Measurements from ENCODE around the gene PTPRE. TPM values are rescaled to one million over a fixed set of nuclear protein-coding genes. Genes with fewer than 3 reads are reported as not detected.

The PTPRE gene
- total RNA-seq, 1 experiment from 2014 or later: 20.4 TPM

DNA sequence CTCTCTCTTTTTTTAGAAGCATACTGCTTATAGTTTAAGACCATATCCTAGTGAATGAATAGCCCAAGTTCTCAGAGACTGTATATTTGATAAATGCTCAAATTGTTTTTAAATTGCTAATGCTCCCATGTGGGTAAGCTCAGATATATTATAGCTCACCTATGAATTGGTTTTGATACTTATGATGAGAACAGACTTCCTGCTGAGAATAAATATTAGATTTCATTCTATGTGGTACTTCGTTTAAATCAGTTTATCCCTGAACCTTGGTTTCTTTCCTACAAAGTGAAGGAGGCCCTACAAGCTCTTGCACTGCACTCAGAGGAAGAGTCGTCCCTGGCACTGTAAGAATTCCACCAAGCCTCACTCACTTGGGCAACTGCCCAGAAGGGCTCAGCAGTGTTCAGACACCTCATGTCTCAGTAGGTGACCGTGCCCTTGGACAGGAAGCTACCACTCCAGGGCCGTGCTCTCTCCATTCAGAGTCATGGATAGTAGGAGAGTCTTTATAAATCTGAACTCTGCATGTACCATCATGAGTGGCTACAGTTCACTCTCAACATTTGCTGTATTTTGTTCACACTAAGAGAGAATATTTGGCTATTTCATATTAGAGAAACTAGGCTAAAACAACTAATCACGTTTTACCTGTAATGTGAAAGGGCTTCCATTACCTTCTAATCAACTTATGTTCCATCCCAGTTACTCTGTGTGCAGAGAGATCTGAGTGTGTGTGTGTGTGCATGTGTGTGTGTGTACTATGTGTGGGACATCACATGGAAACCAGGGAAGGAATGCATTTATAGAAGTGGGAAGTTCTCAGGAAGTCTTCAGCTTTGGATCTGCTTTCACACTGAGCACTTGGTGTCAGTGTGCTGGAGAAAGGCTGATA, 93.8 kb downstream of the PTPRE start:
- no peaks in the 10 kb centered on the region for H3K79me2 ChIP-seq (ENCODE audit: low read length)
- no peak overlapping the region for H2AFZ ChIP-seq (ENCODE audit: low read length)
- no peak overlapping the region for H3K4me3 ChIP-seq (ENCODE audit: low read length)
- no peak for DNase-seq
- H3K27ac ChIP-seq (ENCODE audit: low read length): no peak overlapping the region
- H3K9ac ChIP-seq (ENCODE audit: low read length): no peak overlapping the region
- H3K4me2 ChIP-seq (ENCODE audit: low read depth, low read length, poor library complexity, severe bottlenecking): no peak overlapping the region
- no peaks in the 10 kb centered on the region for H3K36me3 ChIP-seq (ENCODE audit: insufficient read depth, low read length)
- no peaks in the 10 kb centered on the region for H3K4me1 ChIP-seq (ENCODE audit: low read length)
- no peaks in the 10 kb centered on the region for H3K9me3 ChIP-seq (ENCODE audit: low read length)
- H4K20me1 ChIP-seq (ENCODE audit: insufficient read depth, low read depth, low read length): no peaks in the 10 kb centered on the region
- no peaks in the 10 kb centered on the region for H3K9me2 ChIP-seq (replicated peaks; ENCODE audit: insufficient read depth, low read length)
- H3K27me3 ChIP-seq (ENCODE audit: low read length): no peaks in the 10 kb centered on the region

DNA sequence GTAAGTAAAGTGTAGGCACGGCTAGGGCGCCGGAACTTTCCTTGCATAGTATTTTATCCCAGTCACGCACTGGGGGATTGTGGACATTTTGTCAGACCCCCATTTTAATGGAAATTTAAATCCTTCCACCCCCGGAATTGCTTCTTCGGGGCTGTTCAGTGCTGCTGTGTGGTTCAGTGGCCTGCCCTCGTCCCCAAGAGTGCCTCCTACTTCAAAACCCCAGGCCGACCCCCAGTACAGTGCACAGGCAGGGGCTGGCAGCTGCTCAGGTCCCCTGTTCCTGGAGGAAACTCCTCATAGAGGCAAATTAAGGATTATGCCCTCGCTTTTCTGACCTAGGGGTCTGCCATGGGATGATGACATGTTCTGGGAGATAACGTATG, 94.5 kb downstream of the PTPRE start:
- no peak overlapping the region for H3K4me3 ChIP-seq (ENCODE audit: low read length)
- H3K79me2 ChIP-seq (ENCODE audit: low read length): no peaks in the 10 kb centered on the region
- no peaks in the 10 kb centered on the region for H3K36me3 ChIP-seq (ENCODE audit: insufficient read depth, low read length)
- H4K20me1 ChIP-seq (ENCODE audit: insufficient read depth, low read depth, low read length): no peaks in the 10 kb centered on the region
- no peaks in the 10 kb centered on the region for H3K9me2 ChIP-seq (replicated peaks; ENCODE audit: insufficient read depth, low read length)
- H3K9ac ChIP-seq (ENCODE audit: low read length): no peak overlapping the region
- H3K9me3 ChIP-seq (ENCODE audit: low read length): no peaks in the 10 kb centered on the region
- no peak overlapping the region for H2AFZ ChIP-seq (ENCODE audit: low read length)
- H3K4me2 ChIP-seq (ENCODE audit: low read depth, low read length, poor library complexity, severe bottlenecking): no peak overlapping the region
- no peaks in the 10 kb centered on the region for H3K4me1 ChIP-seq (ENCODE audit: low read length)
- H3K27ac ChIP-seq (ENCODE audit: low read length): no peak overlapping the region
- no peaks in the 10 kb centered on the region for H3K27me3 ChIP-seq (ENCODE audit: low read length)
- DNase-seq: no peak

DNA sequence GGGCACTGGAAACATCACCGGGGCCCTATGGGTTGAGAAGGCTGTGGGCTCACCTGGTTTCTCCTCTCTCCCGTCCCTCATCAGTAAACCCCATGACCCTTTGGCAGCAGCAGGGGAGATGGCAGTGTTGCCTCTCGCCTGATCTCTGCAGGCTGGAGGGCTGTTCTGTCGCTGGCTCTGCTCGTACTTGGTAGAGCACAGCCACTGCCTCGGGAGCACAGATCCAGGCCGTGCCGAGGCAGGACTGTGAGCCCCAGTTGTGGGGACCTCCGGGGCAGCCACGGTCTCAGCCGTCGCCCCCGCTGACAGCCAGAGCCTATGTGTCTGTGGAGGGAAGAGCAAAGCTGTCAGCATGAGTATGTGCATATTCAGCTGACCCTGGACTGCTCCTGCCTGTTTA, 94.9 kb downstream of the PTPRE start:
- no peak for DNase-seq
- no peak overlapping the region for H3K4me2 ChIP-seq (ENCODE audit: low read depth, low read length, poor library complexity, severe bottlenecking)
- no peaks in the 10 kb centered on the region for H3K36me3 ChIP-seq (ENCODE audit: insufficient read depth, low read length)
- no peak overlapping the region for H3K9ac ChIP-seq (ENCODE audit: low read length)
- no peaks in the 10 kb centered on the region for H3K27me3 ChIP-seq (ENCODE audit: low read length)
- no peaks in the 10 kb centered on the region for H3K79me2 ChIP-seq (ENCODE audit: low read length)
- H2AFZ ChIP-seq (ENCODE audit: low read length): no peak overlapping the region
- H3K9me2 ChIP-seq (replicated peaks; ENCODE audit: insufficient read depth, low read length): no peaks in the 10 kb centered on the region
- H3K27ac ChIP-seq (ENCODE audit: low read length): no peak overlapping the region
- H3K4me3 ChIP-seq (ENCODE audit: low read length): no peak overlapping the region
- H4K20me1 ChIP-seq (ENCODE audit: insufficient read depth, low read depth, low read length): no peaks in the 10 kb centered on the region
- H3K9me3 ChIP-seq (ENCODE audit: low read length): no peaks in the 10 kb centered on the region
- H3K4me1 ChIP-seq (ENCODE audit: low read length): no peaks in the 10 kb centered on the region

DNA sequence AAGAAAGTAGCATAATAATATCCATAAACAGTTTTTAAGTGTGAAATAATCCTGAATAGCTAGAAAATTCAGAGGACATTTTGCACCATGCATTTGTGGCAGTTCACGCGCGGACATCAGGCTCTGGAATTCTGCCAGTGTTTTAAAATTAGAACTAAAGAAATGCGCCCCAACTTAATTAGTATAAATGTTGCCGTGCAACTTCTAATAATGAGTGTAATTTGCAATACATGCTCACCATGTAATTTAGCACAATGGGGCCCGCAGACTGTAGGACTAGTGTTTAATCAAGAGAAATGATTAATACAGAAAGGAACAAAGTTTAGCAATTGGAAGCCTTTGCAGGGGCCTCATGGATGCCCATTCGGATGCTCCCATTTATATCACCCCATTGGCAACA, 96.6 kb downstream of the PTPRE start:
- DNase-seq: no peak
- Histone ChIP-seq H3K27ac (ENCODE audit: low read length) (no peak overlapping the region), H4K20me1 (ENCODE audit: insufficient read depth, low read depth, low read length) (no peaks in the 10 kb centered on the region), H3K4me1 (ENCODE audit: low read length) (no peaks in the 10 kb centered on the region), H2AFZ (ENCODE audit: low read length) (no peak overlapping the region), H3K27me3 (ENCODE audit: low read length) (no peaks in the 10 kb centered on the region), H3K4me2 (ENCODE audit: low read depth, low read length, poor library complexity, severe bottlenecking) (no peak overlapping the region), H3K9me2 (replicated peaks; ENCODE audit: insufficient read depth, low read length) (no peaks in the 10 kb centered on the region), H3K79me2 (ENCODE audit: low read length) (no peaks in the 10 kb centered on the region), H3K4me3 (ENCODE audit: low read length) (no peak overlapping the region), H3K36me3 (ENCODE audit: insufficient read depth, low read length) (no peaks in the 10 kb centered on the region), H3K9me3 (ENCODE audit: low read length) (no peaks in the 10 kb centered on the region), H3K9ac (ENCODE audit: low read length) (no peak overlapping the region)

DNA sequence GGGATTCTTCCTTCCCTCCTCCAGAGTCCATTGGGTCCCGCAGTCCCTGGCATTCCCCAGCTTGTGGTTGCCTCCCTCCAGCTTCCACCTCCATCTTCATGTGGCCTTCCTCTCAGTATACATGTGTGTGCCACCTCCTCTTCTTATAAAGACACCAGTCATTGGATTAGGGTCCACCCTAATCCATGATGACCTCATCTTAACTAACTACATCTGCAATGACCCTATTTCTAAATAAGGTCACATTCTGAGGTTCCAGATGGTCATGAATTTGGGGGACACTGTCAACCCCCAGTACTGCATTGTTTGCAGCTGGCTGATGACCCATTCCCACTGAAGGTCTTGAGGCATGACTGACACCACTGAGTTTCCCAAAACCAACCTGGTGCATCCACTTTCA, 99.0 kb downstream of the PTPRE start:
- no peaks in the 10 kb centered on the region for H3K9me2 ChIP-seq (replicated peaks; ENCODE audit: insufficient read depth, low read length)
- no peaks in the 10 kb centered on the region for H4K20me1 ChIP-seq (ENCODE audit: insufficient read depth, low read depth, low read length)
- no peak overlapping the region for H3K4me2 ChIP-seq (ENCODE audit: low read depth, low read length, poor library complexity, severe bottlenecking)
- no peak for DNase-seq
- no peaks in the 10 kb centered on the region for H3K36me3 ChIP-seq (ENCODE audit: insufficient read depth, low read length)
- H3K79me2 ChIP-seq (ENCODE audit: low read length): no peaks in the 10 kb centered on the region
- no peak overlapping the region for H3K27ac ChIP-seq (ENCODE audit: low read length)
- H2AFZ ChIP-seq (ENCODE audit: low read length): no peak overlapping the region
- no peaks in the 10 kb centered on the region for H3K9me3 ChIP-seq (ENCODE audit: low read length)
- H3K4me3 ChIP-seq (ENCODE audit: low read length): no peak overlapping the region
- H3K9ac ChIP-seq (ENCODE audit: low read length): no peak overlapping the region
- H3K4me1 ChIP-seq (ENCODE audit: low read length): no peaks in the 10 kb centered on the region
- H3K27me3 ChIP-seq (ENCODE audit: low read length): no peaks in the 10 kb centered on the region

DNA sequence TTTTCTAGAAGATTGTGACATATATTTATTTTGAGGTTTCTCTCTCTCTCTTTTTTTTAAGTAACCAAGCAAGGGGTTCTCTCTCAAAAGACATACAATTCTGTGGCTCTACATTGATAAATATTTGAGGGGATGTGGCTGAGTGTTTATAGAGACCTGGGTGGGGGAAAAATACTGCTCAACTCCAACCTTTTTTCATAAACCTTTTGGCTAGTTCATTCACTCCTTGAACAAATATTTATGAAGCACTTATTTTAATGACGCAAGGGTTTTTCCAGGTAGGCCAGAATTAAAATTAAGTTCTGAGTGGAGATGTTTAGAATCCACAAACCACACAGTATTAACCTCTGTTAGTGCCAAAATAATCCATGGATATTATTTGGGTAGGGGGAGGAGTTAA, 100.2 kb downstream of the PTPRE start:
- H4K20me1 ChIP-seq (ENCODE audit: insufficient read depth, low read depth, low read length): no peaks in the 10 kb centered on the region
- no peaks in the 10 kb centered on the region for H3K9me3 ChIP-seq (ENCODE audit: low read length)
- H3K79me2 ChIP-seq (ENCODE audit: low read length): no peaks in the 10 kb centered on the region

DNA sequence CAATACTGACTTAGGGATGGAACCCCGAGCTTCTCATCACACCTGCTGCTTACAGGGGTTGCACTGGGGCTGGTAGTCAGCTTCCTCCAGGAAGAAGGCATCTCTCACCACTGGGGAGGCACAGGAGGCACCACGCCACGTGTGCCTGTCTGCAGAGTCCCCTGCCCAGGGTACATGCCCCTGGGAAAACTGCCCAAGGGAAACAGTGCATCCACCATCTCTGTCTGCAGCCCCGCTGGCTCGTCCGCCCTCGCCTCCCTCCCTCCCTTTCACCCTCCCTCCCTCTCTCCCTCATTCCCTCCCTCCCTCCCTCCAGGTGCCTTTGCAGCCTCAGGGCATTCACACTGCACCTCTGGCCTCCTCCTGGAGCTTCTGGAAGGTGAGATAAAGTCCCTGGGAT, 101.1 kb downstream of the PTPRE start:
- no peaks in the 10 kb centered on the region for H3K9me3 ChIP-seq (ENCODE audit: low read length)
- no peaks in the 10 kb centered on the region for H3K79me2 ChIP-seq (ENCODE audit: low read length)
- no peak overlapping the region for H3K27ac ChIP-seq (ENCODE audit: low read length)
- no peaks in the 10 kb centered on the region for H3K9me2 ChIP-seq (replicated peaks; ENCODE audit: insufficient read depth, low read length)
- H3K4me1 ChIP-seq (ENCODE audit: low read length): no peaks in the 10 kb centered on the region
- DNase-seq: no peak
- no peak overlapping the region for H3K9ac ChIP-seq (ENCODE audit: low read length)
- no peaks in the 10 kb centered on the region for H4K20me1 ChIP-seq (ENCODE audit: insufficient read depth, low read depth, low read length)
- H2AFZ ChIP-seq (ENCODE audit: low read length): no peak overlapping the region
- no peaks in the 10 kb centered on the region for H3K27me3 ChIP-seq (ENCODE audit: low read length)
- H3K36me3 ChIP-seq (ENCODE audit: insufficient read depth, low read length): no peaks in the 10 kb centered on the region
- H3K4me3 ChIP-seq (ENCODE audit: low read length): no peak overlapping the region
- H3K4me2 ChIP-seq (ENCODE audit: low read depth, low read length, poor library complexity, severe bottlenecking): no peak overlapping the region

More for the DNA sequence above, 100.2 kb downstream of the PTPRE start:
- Histone ChIP-seq H3K36me3 (ENCODE audit: insufficient read depth, low read length) (no peaks in the 10 kb centered on the region), H3K9me2 (replicated peaks; ENCODE audit: insufficient read depth, low read length) (no peaks in the 10 kb centered on the region), H3K27ac (ENCODE audit: low read length) (no peak overlapping the region), H3K4me3 (ENCODE audit: low read length) (no peak overlapping the region), H3K9ac (ENCODE audit: low read length) (no peak overlapping the region), H3K27me3 (ENCODE audit: low read length) (no peaks in the 10 kb centered on the region), H2AFZ (ENCODE audit: low read length) (no peak overlapping the region), H3K4me1 (ENCODE audit: low read length) (no peaks in the 10 kb centered on the region), H3K4me2 (ENCODE audit: low read depth, low read length, poor library complexity, severe bottlenecking) (no peak overlapping the region)
- DNase-seq: no peak

DNA sequence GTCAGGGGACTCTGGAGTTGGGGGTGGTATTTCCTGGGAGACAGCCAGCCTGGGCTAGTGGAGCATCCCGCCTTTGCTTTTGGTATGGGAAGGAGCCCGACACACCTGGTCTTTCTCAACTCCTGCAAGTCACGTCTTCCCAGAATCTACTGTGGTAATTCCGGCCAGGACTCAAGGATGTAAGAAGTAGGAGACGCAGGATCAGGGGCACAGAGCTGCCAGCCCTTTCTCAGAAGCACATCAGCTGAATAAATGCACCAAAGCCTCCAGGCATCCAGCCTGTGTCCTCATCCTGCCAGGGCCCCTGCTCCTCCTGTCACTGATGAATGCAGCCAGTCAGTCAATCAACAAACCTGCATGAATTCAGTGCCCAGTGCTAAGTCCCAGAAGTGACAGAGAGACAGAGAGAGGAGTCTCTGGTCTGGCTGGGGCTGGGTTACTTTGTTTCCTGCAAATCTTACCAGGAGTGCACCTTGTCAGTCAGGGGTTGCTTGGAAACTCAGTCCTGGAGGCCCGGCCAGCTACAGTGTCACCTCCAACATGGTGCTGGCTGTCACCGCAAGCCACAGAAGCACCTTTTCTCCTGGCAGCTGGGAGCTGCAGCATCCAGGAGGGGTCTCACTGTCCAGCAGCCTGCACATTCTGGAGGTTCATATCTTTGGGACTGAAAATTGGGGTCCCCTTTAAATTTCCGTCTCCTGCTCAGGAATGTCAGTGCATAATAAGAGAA, 101.8 kb downstream of the PTPRE start:
- no peaks in the 10 kb centered on the region for H4K20me1 ChIP-seq (ENCODE audit: insufficient read depth, low read depth, low read length)
- no peak overlapping the region for H2AFZ ChIP-seq (ENCODE audit: low read length)
- H3K27me3 ChIP-seq (ENCODE audit: low read length): no peaks in the 10 kb centered on the region
- no peak overlapping the region for H3K4me3 ChIP-seq (ENCODE audit: low read length)
- H3K9me2 ChIP-seq (replicated peaks; ENCODE audit: insufficient read depth, low read length): no peaks in the 10 kb centered on the region
- no peak overlapping the region for H3K27ac ChIP-seq (ENCODE audit: low read length)
- H3K4me2 ChIP-seq (ENCODE audit: low read depth, low read length, poor library complexity, severe bottlenecking): no peak overlapping the region
- H3K36me3 ChIP-seq (ENCODE audit: insufficient read depth, low read length): no peaks in the 10 kb centered on the region
- no peaks in the 10 kb centered on the region for H3K79me2 ChIP-seq (ENCODE audit: low read length)
- no peaks in the 10 kb centered on the region for H3K4me1 ChIP-seq (ENCODE audit: low read length)
- DNase-seq: no peak
- no peak overlapping the region for H3K9ac ChIP-seq (ENCODE audit: low read length)
- H3K9me3 ChIP-seq (ENCODE audit: low read length): no peaks in the 10 kb centered on the region
